ENCODE data around the gene TBXA2R. TPM values are rescaled to one million over a fixed set of nuclear protein-coding genes. Genes with fewer than 3 reads are reported as not detected.

Gene TBXA2R
- total RNA-seq, 2 experiments from 2014 or later = 0.47 to 0.75 TPM

- Histone ChIP-seq H3K4me3 (ENCODE audit: low read length) (no peak overlapping the region), H3K4me1 (ENCODE audit: insufficient read depth, low read length) (no peaks in the 10 kb centered on the region), H3K9me3 (ENCODE audit: control insufficient read depth in 1 of 2, insufficient read depth in 1 of 2, low read length in 2 of 2) (no peaks in the 10 kb centered on the region), H3K27me3 (ENCODE audit: control insufficient read depth in 1 of 2, insufficient read depth in 2 of 2, low read length in 2 of 2) (no peaks in the 10 kb centered on the region), H3K36me3 (ENCODE audit: insufficient read depth, low read length) (peaks cover 27% of the 10 kb centered on the region), H3K27ac (ENCODE audit: low read depth in 1 of 2, low read length in 2 of 2) (no peak overlapping the region)
- Mint-ChIP-seq H3K27ac (no peak overlapping the region), H3K4me1 (ENCODE audit: low read depth) (no peaks in the 10 kb centered on the region), H3K4me3 (no peak overlapping the region), H3K27me3 (no peaks in the 10 kb centered on the region), H3K9me3 (no peaks in the 10 kb centered on the region), H3K36me3 (ENCODE audit: low read depth) (peaks cover 14% of the 10 kb centered on the region)
- no peak for TF ChIP-seq CTCF (IDR thresholded peaks at IDR 0.05)
- CTCF ChIA-PET = no interaction called here
- DNase-seq (no peak), ATAC-seq (ENCODE audit: poor library complexity) (no peak)
- POLR2A ChIA-PET = no interaction called here
- intact Hi-C loops (cut with DNase I, micrococcal nuclease) = no loop called here
Observed at GRCh38 chr19:3644351-3645066, 37.8 kb upstream of the TBXA2R start.

DNA sequence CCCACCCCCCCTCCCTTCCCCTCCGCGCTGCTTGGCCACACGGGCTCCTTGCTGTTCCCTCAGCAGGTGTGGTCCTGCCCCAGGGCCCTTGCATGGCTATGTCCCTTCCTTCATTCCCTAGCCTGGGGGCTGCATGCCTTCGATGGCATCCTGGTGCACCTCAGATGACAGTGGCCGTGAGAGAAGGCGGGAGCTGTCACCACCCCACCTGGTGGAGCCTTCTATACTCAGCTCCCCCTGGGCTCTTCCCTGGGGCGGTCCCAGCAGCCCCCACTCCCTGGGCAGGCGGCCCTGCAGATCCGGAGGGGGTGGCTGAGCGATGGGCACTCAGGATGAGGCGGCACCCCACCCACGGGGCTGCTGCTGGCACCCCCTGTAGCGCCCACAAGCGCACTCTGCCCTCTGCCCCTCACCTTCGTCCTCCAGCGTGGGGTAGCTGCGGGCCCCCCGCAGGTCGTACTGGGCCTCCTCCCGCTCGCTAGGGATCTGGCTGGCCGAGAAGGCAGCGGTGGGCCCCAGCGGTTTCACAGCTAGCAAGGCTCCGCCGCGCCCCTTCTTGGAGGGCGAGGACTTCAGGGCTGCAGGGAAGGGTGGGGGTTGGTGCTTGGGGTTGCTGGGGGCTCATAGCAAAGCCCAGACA, 37.1 kb upstream of the TBXA2R start:
- CTCF ChIA-PET = no interaction called here
- no peak for ATAC-seq (ENCODE audit: poor library complexity)
- H3K4me1 ChIP-seq (ENCODE audit: insufficient read depth, low read length) = no peaks in the 10 kb centered on the region
- POLR2A ChIA-PET = no interaction called here
- Mint-ChIP-seq H3K27ac (no peak overlapping the region), H3K9me3 (no peaks in the 10 kb centered on the region), H3K27me3 (no peaks in the 10 kb centered on the region), H3K4me1 (ENCODE audit: low read depth) (no peaks in the 10 kb centered on the region), H3K4me3 (no peak overlapping the region), H3K36me3 (ENCODE audit: low read depth) (peaks cover 17% of the 10 kb centered on the region)
- H3K4me3 ChIP-seq (ENCODE audit: low read length) = no peak overlapping the region
- DNase-seq = no peak
- no peak for TF ChIP-seq CTCF (IDR thresholded peaks at IDR 0.05)
- H3K9me3 ChIP-seq (ENCODE audit: control insufficient read depth in 1 of 2, insufficient read depth in 1 of 2, low read length in 2 of 2) = no peaks in the 10 kb centered on the region
- intact Hi-C loops (cut with DNase I, micrococcal nuclease) = no loop called here
- no peaks in the 10 kb centered on the region for H3K27me3 ChIP-seq (ENCODE audit: control insufficient read depth in 1 of 2, insufficient read depth in 2 of 2, low read length in 2 of 2)
- no peak overlapping the region for H3K27ac ChIP-seq (ENCODE audit: low read depth in 1 of 2, low read length in 2 of 2)
- peaks cover 27% of the 10 kb centered on the region for H3K36me3 ChIP-seq (ENCODE audit: insufficient read depth, low read length)

DNA sequence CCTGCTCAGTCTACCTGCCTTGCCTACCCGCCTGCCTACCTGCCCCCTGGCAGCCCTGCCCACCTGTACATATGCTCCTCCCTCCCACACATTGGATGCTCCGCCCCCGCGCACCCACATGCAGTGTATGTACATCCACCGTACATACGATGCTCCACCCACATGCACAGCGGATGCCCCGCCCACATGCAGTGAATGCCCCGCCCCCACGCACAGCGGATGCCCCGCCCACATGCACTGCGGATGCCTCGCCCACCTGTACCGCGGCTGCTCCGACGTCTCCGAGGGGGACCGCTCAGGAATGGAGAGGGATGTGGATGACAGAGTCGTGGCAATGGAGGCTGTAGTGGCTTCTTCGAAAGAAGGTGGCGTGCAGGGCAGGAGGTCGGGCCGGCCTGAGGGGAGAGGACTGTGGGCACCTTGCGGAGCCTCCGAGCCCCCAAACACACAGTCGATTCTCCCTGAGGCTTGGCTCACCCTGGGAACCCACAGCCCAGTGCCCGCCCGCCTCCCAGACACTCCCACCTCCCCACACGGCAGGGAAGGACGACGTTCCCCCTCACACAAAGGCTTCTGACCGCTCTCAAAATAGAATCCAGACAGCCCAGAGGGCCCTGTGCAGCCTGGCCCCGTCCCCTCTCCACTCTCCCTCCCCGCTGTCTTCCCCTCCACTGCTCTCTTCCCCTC, 36.5 kb upstream of the TBXA2R start:
- Histone ChIP-seq H3K27me3 (ENCODE audit: control insufficient read depth in 1 of 2, insufficient read depth in 2 of 2, low read length in 2 of 2) (no peaks in the 10 kb centered on the region), H3K4me3 (ENCODE audit: low read length) (no peak overlapping the region), H3K9me3 (ENCODE audit: control insufficient read depth in 1 of 2, insufficient read depth in 1 of 2, low read length in 2 of 2) (no peaks in the 10 kb centered on the region), H3K36me3 (ENCODE audit: insufficient read depth, low read length) (peaks cover 31% of the 10 kb centered on the region), H3K4me1 (ENCODE audit: insufficient read depth, low read length) (no peaks in the 10 kb centered on the region), H3K27ac (ENCODE audit: low read depth in 1 of 2, low read length in 2 of 2) (no peak overlapping the region)
- no peak for TF ChIP-seq CTCF (IDR thresholded peaks at IDR 0.05)
- no peak overlapping the region for H3K27ac Mint-ChIP-seq
- POLR2A ChIA-PET = no interaction called here
- ATAC-seq (ENCODE audit: poor library complexity) (peak; percentile 26), DNase-seq (peak in 4 of 14 experiments; percentile 8 to 54 (median 19))
- intact Hi-C loops (cut with DNase I, micrococcal nuclease) = no loop called here
- H3K9me3 Mint-ChIP-seq = no peaks in the 10 kb centered on the region
- H3K36me3 Mint-ChIP-seq (ENCODE audit: low read depth) = peaks cover 22% of the 10 kb centered on the region
- H3K4me3 Mint-ChIP-seq = no peak overlapping the region
- CTCF ChIA-PET = no interaction called here
- no peaks in the 10 kb centered on the region for H3K27me3 Mint-ChIP-seq
- H3K4me1 Mint-ChIP-seq (ENCODE audit: low read depth) = no peaks in the 10 kb centered on the region

Measured in CD4-positive, alpha-beta T cell (primary cell).